Liver (tissue), 9 donors: ENCODE results near the gene R3HCC1L. TPM values are rescaled to one million over a fixed set of nuclear protein-coding genes. Genes with fewer than 3 reads are reported as not detected.

Experiments
- DNase-seq: peaks from one replicate; pipeline ENCODE4 v3.0.0-alpha.2; 2017; ENCODE audit warnings: low spot score
- H3K27ac ChIP-seq, 2 donors: one replicate each; pipeline ENCODE4 v1.7.0; 2013; ENCODE audit warnings: inconsistent platforms in 2 of 2, low read length in 2 of 2, control low read depth in 1 of 2, low read depth in 1 of 2, mild to moderate bottlenecking in 1 of 2
- H3K27me3 ChIP-seq, 4 donors: one replicate each; pipeline versions ENCODE4 v1.6.1 to v1.7.0; 2013; ENCODE audit warnings: low read length in 3 of 4, inconsistent platforms in 1 of 4, mild to moderate bottlenecking in 1 of 4, moderate library complexity in 1 of 4; ENCODE audit not compliant: control insufficient read depth in 4 of 4, insufficient read depth in 4 of 4
- H3K36me3 ChIP-seq, 4 donors: one replicate each; pipeline versions ENCODE4 v1.6.1 to v1.7.0; 2013; ENCODE audit warnings: low read length in 3 of 4, mild to moderate bottlenecking in 3 of 4, low read depth in 1 of 4, moderate library complexity in 1 of 4; ENCODE audit not compliant: control insufficient read depth in 4 of 4, insufficient read depth in 3 of 4
- H3K4me1 ChIP-seq, 4 donors: one replicate each; pipeline versions ENCODE4 v1.6.1 to v1.7.0; 2013; ENCODE audit warnings: low read length in 3 of 4, mild to moderate bottlenecking in 3 of 4, moderate library complexity in 1 of 4; ENCODE audit not compliant: control insufficient read depth in 4 of 4, insufficient read depth in 4 of 4
- H3K4me3 ChIP-seq, 3 donors: one replicate each; pipeline versions ENCODE4 v1.6.1 to v1.7.0; 2013; ENCODE audit warnings: low read length in 3 of 3, control low read depth in 1 of 3, low read depth in 1 of 3, mild to moderate bottlenecking in 1 of 3
- H3K9ac ChIP-seq, 2 donors: one replicate each; pipeline ENCODE4 v1.7.0; 2013; ENCODE audit warnings: low read length in 2 of 2, mild to moderate bottlenecking in 2 of 2, moderate library complexity in 2 of 2, control low read depth in 1 of 2, low read depth in 1 of 2
- H3K9me3 ChIP-seq, 4 donors: one replicate each; pipeline versions ENCODE4 v1.6.1 to v1.7.0; 2013; ENCODE audit warnings: low read length in 3 of 4; ENCODE audit not compliant: control insufficient read depth in 4 of 4
- ATF3 ChIP-seq: IDR thresholded peaks from 2 replicates; pipeline ENCODE4 v1.6.1; 2016; ENCODE audit warnings: antibody characterized with exemption
- CTCF ChIP-seq: fragments of 150-350 bp; IDR thresholded peaks from 2 replicates; pipeline ENCODE4 v1.5.1; 2017; ENCODE audit warnings: improper control_type of control experiment, low read depth, low read length; ENCODE audit not compliant: missing input control
- EGR1 ChIP-seq, 2 donors: IDR thresholded peaks; 2 replicates each; pipeline ENCODE4 v1.6.1; 2016 to 2018; ENCODE audit warnings: antibody characterized with exemption in 2 of 2, low read depth in 2 of 2
- FOXA1 ChIP-seq: IDR thresholded peaks from 2 replicates; pipeline ENCODE4 v1.6.1; 2016; ENCODE audit warnings: antibody characterized with exemption
- FOXA2 ChIP-seq: IDR thresholded peaks from 2 replicates; pipeline ENCODE4 v1.6.1; 2016; ENCODE audit warnings: antibody characterized with exemption
- GABPA ChIP-seq, 2 donors: IDR thresholded peaks in 1 of 2; conservative IDR thresholded peaks in 1 of 2; 2 replicates each; pipeline ENCODE4 v1.6.1; 2016; ENCODE audit warnings: antibody characterized with exemption in 2 of 2, mild to moderate bottlenecking in 1 of 2, moderate library complexity in 1 of 2
- HNF4A ChIP-seq, 2 donors: conservative IDR thresholded peaks; 2 replicates each; pipeline ENCODE4 v1.6.1; 2016; ENCODE audit warnings: antibody characterized with exemption in 2 of 2, mild to moderate bottlenecking in 2 of 2
- HNF4G ChIP-seq: IDR thresholded peaks from 2 replicates; pipeline ENCODE4 v1.6.1; 2016; ENCODE audit warnings: antibody characterized with exemption
- JUND ChIP-seq, 2 donors: IDR thresholded peaks; 2 replicates each; pipeline ENCODE4 v1.6.1; 2016; ENCODE audit warnings: antibody characterized with exemption in 2 of 2
- NR2F2 ChIP-seq: IDR thresholded peaks from 2 replicates; pipeline ENCODE4 v1.6.1; 2016; ENCODE audit warnings: antibody characterized with exemption
- RAD21 ChIP-seq, 2 donors: IDR thresholded peaks; 2 replicates each; pipeline ENCODE4 v1.6.1; 2016; ENCODE audit warnings: antibody characterized with exemption in 2 of 2, mild to moderate bottlenecking in 2 of 2
- RXRA ChIP-seq, 2 donors: IDR thresholded peaks; 2 replicates each; pipeline ENCODE4 v1.6.1; 2017 to 2018; ENCODE audit warnings: antibody characterized with exemption in 2 of 2, mild to moderate bottlenecking in 1 of 2
- SP1 ChIP-seq: IDR thresholded peaks from 2 replicates; pipeline ENCODE4 v1.6.1; 2018; ENCODE audit warnings: antibody characterized with exemption, mild to moderate bottlenecking
- TAF1 ChIP-seq: conservative IDR thresholded peaks from 2 replicates; pipeline ENCODE4 v1.6.1; 2016; ENCODE audit warnings: antibody characterized with exemption, mild to moderate bottlenecking
- YY1 ChIP-seq: IDR thresholded peaks from 2 replicates; pipeline ENCODE4 v1.6.1; 2016; ENCODE audit warnings: antibody characterized with exemption, mild to moderate bottlenecking
- WGBS: extraction: QIAGEN DNeasy Blood & Tissue Kit; methylation state at CpG from one replicate; pipeline ENCODE4 v1.1.7; 2013; 5-methylcytosine and 5-hydroxymethylcytosine counted together
- polyA plus RNA-seq, 2 donors: library from polyadenylated mRNA; stranded (reverse) in 1 of 2; unstranded in 1 of 2; fragments of 200-250 nt in 1 of 2; fragments of >200 nt in 1 of 2; fragmentation: Nextera tagmentation in 1 of 2; extraction: Ambion mirVana in 1 of 2; gene quantifications; one replicate each; pipeline versions ENCODE4 v1.2.1 to v1.2.3, GENCODE V29; 2013 to 2015
- total RNA-seq, 2 donors: library from RNA; depleted of rRNA; stranded (reverse); fragments of >200 nt; gene quantifications; one replicate each; pipeline ENCODE4 v1.2.3, GENCODE V29; 2014
- TF ChIP-seq, protein P1 (sequence below): IDR thresholded peaks from 2 replicates; pipeline ENCODE4 v1.6.1; 2016; ENCODE audit warnings: antibody characterized with exemption
- TF ChIP-seq, protein P2 (sequence below): IDR thresholded peaks from 2 replicates; pipeline ENCODE4 v1.6.1; 2016; ENCODE audit warnings: antibody characterized with exemption, mild to moderate bottlenecking
- TF ChIP-seq, protein P3 (sequence below): IDR thresholded peaks from 2 replicates; pipeline ENCODE4 v1.6.1; 2016; ENCODE audit warnings: antibody characterized with exemption
- donor health status: healthy.
- donor health status: healthy.
- donor health status: healthy.
- donor health status: healthy.
- donor health status: healthy.

The R3HCC1L gene
- total and polyA plus RNA-seq, 4 donors: 3.2 to 11.2 (median 7.4) TPM

- WGBS: 81% methylated on average over 2 of the region's 2 CpGs
- no peaks in the 10 kb centered on the region for H3K36me3 ChIP-seq
- no peak overlapping the region for H3K4me3 ChIP-seq
- H3K4me1 ChIP-seq: peaks cover 0 to 15% (median 3%) of the 10 kb centered on the region in 4 donors
- no peak for DNase-seq
- H3K27me3 ChIP-seq: peaks cover 0 to 3% (median 0%) of the 10 kb centered on the region in 4 donors
- H3K9ac ChIP-seq: no peak overlapping the region
- no peak for TF ChIP-seq TAF1
- no peak for TF ChIP-seq EGR1 (IDR thresholded peaks at IDR 0.05; ENCODE audit: low read depth in 2 of 2)
- TF ChIP-seq, protein P1, sequence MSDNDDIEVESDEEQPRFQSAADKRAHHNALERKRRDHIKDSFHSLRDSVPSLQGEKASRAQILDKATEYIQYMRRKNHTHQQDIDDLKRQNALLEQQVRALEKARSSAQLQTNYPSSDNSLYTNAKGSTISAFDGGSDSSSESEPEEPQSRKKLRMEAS: no peak
- no peak for TF ChIP-seq YY1
- TF ChIP-seq ATF3: no peak
- TF ChIP-seq NR2F2: no peak
- no peak for TF ChIP-seq JUND (IDR thresholded peaks at IDR 0.05)
- TF ChIP-seq, protein P2, sequence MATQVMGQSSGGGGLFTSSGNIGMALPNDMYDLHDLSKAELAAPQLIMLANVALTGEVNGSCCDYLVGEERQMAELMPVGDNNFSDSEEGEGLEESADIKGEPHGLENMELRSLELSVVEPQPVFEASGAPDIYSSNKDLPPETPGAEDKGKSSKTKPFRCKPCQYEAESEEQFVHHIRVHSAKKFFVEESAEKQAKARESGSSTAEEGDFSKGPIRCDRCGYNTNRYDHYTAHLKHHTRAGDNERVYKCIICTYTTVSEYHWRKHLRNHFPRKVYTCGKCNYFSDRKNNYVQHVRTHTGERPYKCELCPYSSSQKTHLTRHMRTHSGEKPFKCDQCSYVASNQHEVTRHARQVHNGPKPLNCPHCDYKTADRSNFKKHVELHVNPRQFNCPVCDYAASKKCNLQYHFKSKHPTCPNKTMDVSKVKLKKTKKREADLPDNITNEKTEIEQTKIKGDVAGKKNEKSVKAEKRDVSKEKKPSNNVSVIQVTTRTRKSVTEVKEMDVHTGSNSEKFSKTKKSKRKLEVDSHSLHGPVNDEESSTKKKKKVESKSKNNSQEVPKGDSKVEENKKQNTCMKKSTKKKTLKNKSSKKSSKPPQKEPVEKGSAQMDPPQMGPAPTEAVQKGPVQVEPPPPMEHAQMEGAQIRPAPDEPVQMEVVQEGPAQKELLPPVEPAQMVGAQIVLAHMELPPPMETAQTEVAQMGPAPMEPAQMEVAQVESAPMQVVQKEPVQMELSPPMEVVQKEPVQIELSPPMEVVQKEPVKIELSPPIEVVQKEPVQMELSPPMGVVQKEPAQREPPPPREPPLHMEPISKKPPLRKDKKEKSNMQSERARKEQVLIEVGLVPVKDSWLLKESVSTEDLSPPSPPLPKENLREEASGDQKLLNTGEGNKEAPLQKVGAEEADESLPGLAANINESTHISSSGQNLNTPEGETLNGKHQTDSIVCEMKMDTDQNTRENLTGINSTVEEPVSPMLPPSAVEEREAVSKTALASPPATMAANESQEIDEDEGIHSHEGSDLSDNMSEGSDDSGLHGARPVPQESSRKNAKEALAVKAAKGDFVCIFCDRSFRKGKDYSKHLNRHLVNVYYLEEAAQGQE: no peak
- no peak for TF ChIP-seq FOXA2
- TF ChIP-seq RXRA (IDR thresholded peaks at IDR 0.05): no peak
- no peak for TF ChIP-seq SP1
- no peak for TF ChIP-seq HNF4G
- no peak overlapping the region for H3K27ac ChIP-seq
- no peaks in the 10 kb centered on the region for H3K9me3 ChIP-seq
These were observed 136.3 kb downstream of the R3HCC1L start for GRCh38 chr10:98270786-98271185.

DNA sequence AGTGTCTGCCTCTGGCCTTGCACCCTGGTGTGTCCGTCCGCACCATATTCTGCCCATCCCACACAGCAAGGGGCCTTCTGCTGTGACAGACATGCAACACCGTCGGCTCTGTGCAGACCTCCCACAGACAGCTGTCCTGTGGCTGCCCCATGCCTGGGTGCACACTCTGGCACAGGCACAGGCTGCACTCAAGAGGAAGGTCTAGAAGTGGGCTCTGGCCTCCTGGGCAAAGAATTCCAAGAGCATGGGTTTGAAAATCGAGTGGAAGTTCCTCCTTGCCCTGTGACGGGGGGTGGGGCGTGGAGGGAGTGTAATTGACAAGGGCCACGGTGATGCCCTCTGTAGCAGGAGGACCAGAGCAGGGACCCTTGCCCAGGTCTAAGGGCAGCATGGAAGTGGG, 137.8 kb downstream of the R3HCC1L start:
- H3K4me3 ChIP-seq: no peak overlapping the region
- whole genome bisulfite sequencing: 77% methylated on average over 8 of the region's 8 CpGs
- no peaks in the 10 kb centered on the region for H3K9me3 ChIP-seq
- DNase-seq: no peak
- H3K36me3 ChIP-seq: no peaks in the 10 kb centered on the region
- TF ChIP-seq CTCF (no peak), RAD21 (IDR thresholded peaks at IDR 0.05) (no peak), FOXA1 (no peak), GABPA (IDR thresholded peaks at IDR 0.05 in 1 of 2, conservative IDR thresholded peaks at IDR 0.05 in 1 of 2) (no peak), NR2F2 (no peak), EGR1 (IDR thresholded peaks at IDR 0.05; ENCODE audit: low read depth in 2 of 2) (no peak), TAF1 (no peak), FOXA2 (no peak), SP1 (no peak), HNF4G (no peak), ATF3 (no peak), HNF4A (conservative IDR thresholded peaks at IDR 0.05) (no peak), YY1 (no peak), JUND (IDR thresholded peaks at IDR 0.05) (no peak), RXRA (IDR thresholded peaks at IDR 0.05) (no peak)
- TF ChIP-seq, protein P3, sequence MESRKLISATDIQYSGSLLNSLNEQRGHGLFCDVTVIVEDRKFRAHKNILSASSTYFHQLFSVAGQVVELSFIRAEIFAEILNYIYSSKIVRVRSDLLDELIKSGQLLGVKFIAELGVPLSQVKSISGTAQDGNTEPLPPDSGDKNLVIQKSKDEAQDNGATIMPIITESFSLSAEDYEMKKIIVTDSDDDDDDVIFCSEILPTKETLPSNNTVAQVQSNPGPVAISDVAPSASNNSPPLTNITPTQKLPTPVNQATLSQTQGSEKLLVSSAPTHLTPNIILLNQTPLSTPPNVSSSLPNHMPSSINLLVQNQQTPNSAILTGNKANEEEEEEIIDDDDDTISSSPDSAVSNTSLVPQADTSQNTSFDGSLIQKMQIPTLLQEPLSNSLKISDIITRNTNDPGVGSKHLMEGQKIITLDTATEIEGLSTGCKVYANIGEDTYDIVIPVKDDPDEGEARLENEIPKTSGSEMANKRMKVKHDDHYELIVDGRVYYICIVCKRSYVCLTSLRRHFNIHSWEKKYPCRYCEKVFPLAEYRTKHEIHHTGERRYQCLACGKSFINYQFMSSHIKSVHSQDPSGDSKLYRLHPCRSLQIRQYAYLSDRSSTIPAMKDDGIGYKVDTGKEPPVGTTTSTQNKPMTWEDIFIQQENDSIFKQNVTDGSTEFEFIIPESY: no peak
- TF ChIP-seq, protein P1: no peak
- TF ChIP-seq, protein P2: no peak
- no peak overlapping the region for H3K9ac ChIP-seq
- H3K27ac ChIP-seq: no peak overlapping the region
- H3K27me3 ChIP-seq: peaks cover 0 to under 1% (median 0%) of the 10 kb centered on the region in 4 donors
- H3K4me1 ChIP-seq: peaks cover 0 to 15% (median 3%) of the 10 kb centered on the region in 4 donors
